ENCODE results near the gene TPX2. TPM values are rescaled to one million over a fixed set of nuclear protein-coding genes. Genes with fewer than 3 reads are reported as not detected.

TPX2 gene
- total RNA-seq, 4 donors from 2014 or later = 3.2 to 15.7 (median 7.8) TPM

DNA sequence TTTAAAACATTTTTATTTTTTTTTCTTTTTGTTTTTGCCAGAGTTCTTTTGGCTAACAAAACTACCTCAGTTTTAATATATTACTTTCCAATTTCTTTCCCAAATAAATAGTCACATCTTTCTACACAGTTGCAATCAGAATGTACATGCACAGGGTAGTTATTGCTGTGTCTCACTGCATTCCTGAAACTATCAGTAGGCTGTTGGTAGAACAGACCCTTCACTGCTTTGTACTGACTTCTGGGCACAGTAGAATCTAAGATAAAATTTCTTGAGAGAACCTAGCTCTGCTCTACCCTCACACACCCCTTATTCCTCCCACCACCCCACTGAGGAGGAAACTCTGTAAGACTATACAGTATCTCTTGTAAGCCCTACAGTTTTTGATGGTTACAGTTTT, 19.9 kb downstream of the TPX2 start:
- intact Hi-C loops (cut with DNase I; ENCODE audit: low total_unique reads) = no loop called here
- Histone ChIP-seq H3K9me3 (no peaks in the 10 kb centered on the region), H3K36me3 (no peaks in the 10 kb centered on the region), H3K27me3 (no peaks in the 10 kb centered on the region), H3K4me3 (no peak overlapping the region), H3K27ac (no peak overlapping the region), H3K4me1 (no peaks in the 10 kb centered on the region)
- DNase-seq = no peak
- no peak for TF ChIP-seq POLR2AphosphoS5 (IDR thresholded peaks at IDR 0.05)
- no peak for TF ChIP-seq POLR2A (IDR thresholded peaks at IDR 0.05)
- TF ChIP-seq CTCF (IDR thresholded peaks at IDR 0.05) = no peak
- TF ChIP-seq EP300 (IDR thresholded peaks at IDR 0.05; ENCODE audit: low read depth) = no peak
- in situ Hi-C loops (cut with MboI; ENCODE audit: low pct_ligation_motif_present in 1 of 4, low pct_unique_long_range_greater_than_20kb in 1 of 4, low sequenced_read_pairs in 3 of 4) = no loop called here

DNA sequence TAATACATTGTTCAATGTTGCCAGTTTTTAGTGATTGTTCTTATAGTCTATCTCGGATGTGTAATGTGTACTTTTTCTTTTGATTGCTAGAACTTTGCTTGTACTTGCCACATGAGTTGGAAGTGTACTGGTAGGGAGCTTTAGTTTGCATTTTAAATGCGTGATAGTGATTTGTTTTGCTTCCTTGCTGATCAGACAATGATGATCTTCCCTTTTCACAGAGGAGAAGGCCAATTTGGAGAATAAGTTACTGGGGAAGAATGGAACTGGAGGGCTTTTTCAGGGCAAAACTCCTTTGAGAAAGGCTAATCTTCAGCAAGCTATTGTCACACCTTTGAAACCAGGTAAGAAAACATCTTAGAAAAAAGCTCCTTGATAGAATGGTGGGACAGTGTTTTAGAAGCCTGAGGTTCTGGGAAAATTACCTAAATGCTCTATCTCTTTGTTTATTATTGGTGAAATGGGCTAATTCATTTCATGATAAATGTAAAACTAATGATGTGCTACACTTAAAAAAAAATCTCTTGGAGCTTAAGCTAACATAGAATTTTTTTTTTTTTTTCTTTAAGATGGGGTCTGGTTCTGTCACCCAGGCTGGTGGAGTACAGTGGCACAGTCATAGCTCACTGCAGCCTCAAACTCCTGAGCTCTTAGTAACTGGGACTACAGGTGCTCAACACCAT, 20.9 kb downstream of the TPX2 start:
- H3K9me3 ChIP-seq = no peaks in the 10 kb centered on the region
- no peak for TF ChIP-seq CTCF (IDR thresholded peaks at IDR 0.05)
- TF ChIP-seq EP300 (IDR thresholded peaks at IDR 0.05; ENCODE audit: low read depth) = no peak
- TF ChIP-seq POLR2A (IDR thresholded peaks at IDR 0.05) = no peak
- TF ChIP-seq POLR2AphosphoS5 (IDR thresholded peaks at IDR 0.05) = no peak
- no peak overlapping the region for H3K4me3 ChIP-seq
- no peaks in the 10 kb centered on the region for H3K36me3 ChIP-seq
- intact Hi-C loops (cut with DNase I; ENCODE audit: low total_unique reads) = no loop called here
- in situ Hi-C loops (cut with MboI; ENCODE audit: low pct_ligation_motif_present in 1 of 4, low pct_unique_long_range_greater_than_20kb in 1 of 4, low sequenced_read_pairs in 3 of 4) = no loop called here
- H3K27me3 ChIP-seq = no peaks in the 10 kb centered on the region
- no peak for DNase-seq
- H3K4me1 ChIP-seq = no peaks in the 10 kb centered on the region
- H3K27ac ChIP-seq = no peak overlapping the region
- 57% methylated on average over 2 of the region's 2 CpGs for WGBS, 2 donors (ENCODE audit: low coverage in 1 of 2)

- Histone ChIP-seq H3K9me3 (no peaks in the 10 kb centered on the region), H3K27ac (no peak overlapping the region), H3K4me3 (no peak overlapping the region), H3K4me1 (no peaks in the 10 kb centered on the region), H3K36me3 (no peaks in the 10 kb centered on the region), H3K27me3 (no peaks in the 10 kb centered on the region)
- in situ Hi-C loops (cut with MboI; ENCODE audit: low pct_ligation_motif_present in 1 of 4, low pct_unique_long_range_greater_than_20kb in 1 of 4, low sequenced_read_pairs in 3 of 4) (no loop called here), intact Hi-C loops (cut with DNase I; ENCODE audit: low total_unique reads) (no loop called here)
- DNase-seq = no peak
- TF ChIP-seq POLR2AphosphoS5 (IDR thresholded peaks at IDR 0.05) (no peak), EP300 (IDR thresholded peaks at IDR 0.05; ENCODE audit: low read depth) (no peak), POLR2A (IDR thresholded peaks at IDR 0.05) (no peak)
- WGBS, 2 donors (ENCODE audit: low coverage in 1 of 2) = 92 to 94% methylated on average over 3 to 6 of the region's 6 CpGs
These were observed 21.6 kb downstream of the TPX2 start for GRCh38 chr20:31760519-31761240.

DNA sequence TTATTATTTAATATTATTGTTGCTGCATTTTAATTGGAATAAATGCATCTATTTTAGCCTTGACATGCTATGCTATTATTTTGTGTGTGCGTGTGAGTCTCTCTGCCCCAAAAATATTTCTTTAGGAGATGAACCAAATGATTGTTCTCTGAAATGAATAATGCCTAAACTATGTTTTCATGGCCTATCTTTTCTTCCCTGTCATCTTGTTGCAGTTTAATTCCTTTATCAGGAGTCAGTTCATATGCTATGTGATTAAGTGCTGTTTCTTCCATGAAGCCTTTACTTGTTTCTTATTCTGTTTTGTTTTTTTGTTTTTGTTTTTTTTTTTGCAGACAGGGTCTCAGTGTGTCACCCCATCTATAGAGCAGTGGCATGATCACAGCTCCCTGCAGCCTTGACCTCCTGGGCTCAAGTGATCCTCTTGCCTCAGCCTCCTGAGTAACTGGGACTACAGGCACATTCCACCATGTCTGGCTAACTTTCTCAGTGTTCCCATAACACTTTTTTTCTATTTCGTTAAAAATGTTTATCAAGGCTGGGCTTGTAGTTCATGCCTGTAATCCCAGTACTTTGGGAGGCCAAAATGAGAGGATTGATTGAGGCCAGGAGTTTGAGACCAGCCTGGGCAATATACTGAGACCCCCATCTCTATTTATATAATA, 25.7 kb downstream of the TPX2 start:
- intact Hi-C loops (cut with DNase I; ENCODE audit: low total_unique reads) = no loop called here
- Histone ChIP-seq H3K36me3 (no peaks in the 10 kb centered on the region), H3K27me3 (no peaks in the 10 kb centered on the region), H3K4me3 (no peak overlapping the region), H3K4me1 (no peaks in the 10 kb centered on the region), H3K9me3 (no peaks in the 10 kb centered on the region), H3K27ac (no peak overlapping the region)
- in situ Hi-C loops (cut with MboI; ENCODE audit: low pct_ligation_motif_present in 1 of 4, low pct_unique_long_range_greater_than_20kb in 1 of 4, low sequenced_read_pairs in 3 of 4) = no loop called here
- WGBS, 2 donors (ENCODE audit: low coverage in 1 of 2) = 91 to 94% methylated on average over 2 of the region's 2 CpGs
- DNase-seq = no peak
- TF ChIP-seq CTCF (IDR thresholded peaks at IDR 0.05) (no peak), EP300 (IDR thresholded peaks at IDR 0.05; ENCODE audit: low read depth) (no peak), POLR2A (IDR thresholded peaks at IDR 0.05) (no peak), POLR2AphosphoS5 (IDR thresholded peaks at IDR 0.05) (no peak)
